GM21360 (cell line): Measurements from ENCODE around the gene ACP7.

ENCODE experiments used
- ATAC-seq: cut with Tn5 transposase; IDR thresholded peaks from one replicate; pipeline ENCODE4 v1.9.1; 2021; ENCODE audit warnings: mild to moderate bottlenecking, moderate library complexity; ENCODE audit not compliant: unreplicated experiment

The ACP7 gene

GRCh38 chr19:39146686-39147450 is 62.7 kb downstream of the ACP7 start:
- ATAC-seq: no peak

GRCh38 chr19:39147480-39147879 is 63.3 kb downstream of the ACP7 start:
- ATAC-seq: no peak

DNA sequence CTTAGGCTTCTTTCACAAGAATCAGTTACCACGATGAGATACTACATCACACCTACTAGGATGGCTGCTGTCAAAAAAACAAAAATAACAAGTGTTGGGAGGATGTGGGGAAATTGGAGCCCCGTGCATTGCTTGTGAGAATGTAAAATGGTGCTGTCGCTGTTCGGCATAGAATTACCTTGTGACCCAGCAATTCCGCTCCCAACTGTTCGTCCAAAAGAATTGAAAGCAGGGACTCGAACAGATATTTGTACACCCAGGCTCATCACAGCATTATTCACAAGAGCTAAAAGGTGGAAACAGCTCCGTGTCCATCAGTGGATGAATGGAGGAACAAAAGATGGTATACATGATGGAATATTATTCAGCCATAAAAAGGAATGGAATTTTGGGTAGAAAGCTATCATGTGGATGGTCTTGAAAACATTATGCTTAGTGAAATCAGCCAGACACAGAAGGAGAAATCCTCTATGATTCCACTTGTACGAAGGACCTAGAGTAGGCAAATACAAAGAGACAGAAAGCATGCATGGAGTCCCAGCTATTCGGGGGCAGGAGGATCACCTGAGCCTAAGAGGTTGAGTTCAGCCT is 64.9 kb downstream of the ACP7 start:
- no peak for ATAC-seq

- no peak for ATAC-seq
These were observed 66.1 kb downstream of the ACP7 start for GRCh38 chr19:39150235-39150634.

- ATAC-seq: no peak
These were observed 66.8 kb downstream of the ACP7 start for GRCh38 chr19:39150807-39151600.

DNA sequence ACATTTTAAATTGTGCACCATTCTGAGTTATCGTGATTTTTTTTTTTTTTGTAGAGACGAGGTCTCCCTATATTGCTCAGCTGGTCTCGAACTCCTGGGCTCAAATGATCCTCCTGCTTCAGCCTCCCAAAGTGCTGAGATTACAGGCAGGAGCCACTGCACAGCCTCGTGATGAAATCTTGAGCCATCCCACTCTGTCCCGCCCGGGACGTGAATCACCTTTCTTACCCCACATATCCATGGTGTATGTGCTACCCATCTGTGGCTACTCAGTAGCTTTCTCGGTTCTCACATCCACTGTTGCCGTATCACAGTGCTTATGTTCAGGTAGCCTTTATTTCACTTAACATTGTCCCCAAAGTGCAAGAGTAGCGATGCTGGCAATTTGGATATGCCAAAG is 67.9 kb downstream of the ACP7 start:
- ATAC-seq: no peak

GRCh38 chr19:39154100-39154628 is 70.0 kb downstream of the ACP7 start:
- no peak for ATAC-seq

DNA sequence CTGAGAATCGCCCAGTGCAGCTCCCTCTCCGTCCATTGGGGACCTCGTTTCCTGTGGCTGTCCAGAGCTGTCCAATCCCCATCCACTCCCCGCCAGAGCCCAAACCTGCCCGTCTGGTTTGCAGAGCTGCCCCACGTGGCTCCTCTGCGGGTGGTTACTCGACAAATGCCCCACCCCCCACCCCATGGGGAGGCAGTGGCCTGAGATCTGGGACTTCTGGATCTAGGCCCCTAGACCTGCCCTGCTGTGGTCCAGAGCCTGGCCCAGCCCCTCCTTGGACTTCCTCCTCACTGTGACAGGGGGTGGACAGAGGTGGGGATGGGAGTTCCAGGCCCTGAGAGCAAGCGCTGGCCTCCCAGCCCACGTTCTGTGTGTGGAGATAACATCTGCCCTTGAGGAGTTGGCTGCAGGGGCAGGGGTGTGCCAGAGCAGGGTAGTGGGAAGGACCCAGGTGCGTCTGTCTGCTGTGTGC is 70.5 kb downstream of the ACP7 start:
- no peak for ATAC-seq

- no peak for ATAC-seq
These were observed 71.0 kb downstream of the ACP7 start for GRCh38 chr19:39155114-39155700.

DNA sequence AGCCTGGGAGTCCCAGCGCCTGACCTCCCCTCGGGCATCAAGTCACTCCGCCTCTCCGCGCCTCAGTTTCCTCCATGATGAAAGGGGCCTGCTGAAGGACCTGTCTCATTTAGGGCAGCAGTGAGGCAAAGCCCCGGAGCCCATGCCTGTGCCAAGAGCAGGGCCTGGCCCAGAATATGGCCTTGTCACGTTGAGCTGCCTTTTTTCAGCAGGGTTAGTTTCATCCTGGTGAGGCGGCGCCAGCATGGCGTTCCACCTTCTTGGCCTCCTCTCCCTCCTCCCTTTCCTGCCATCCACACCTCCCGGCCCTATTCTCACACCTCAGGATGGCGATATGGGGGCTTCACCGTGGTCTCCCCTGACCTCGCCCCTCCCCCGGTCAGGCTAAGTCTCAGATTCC is 71.6 kb downstream of the ACP7 start:
- no peak for ATAC-seq

DNA sequence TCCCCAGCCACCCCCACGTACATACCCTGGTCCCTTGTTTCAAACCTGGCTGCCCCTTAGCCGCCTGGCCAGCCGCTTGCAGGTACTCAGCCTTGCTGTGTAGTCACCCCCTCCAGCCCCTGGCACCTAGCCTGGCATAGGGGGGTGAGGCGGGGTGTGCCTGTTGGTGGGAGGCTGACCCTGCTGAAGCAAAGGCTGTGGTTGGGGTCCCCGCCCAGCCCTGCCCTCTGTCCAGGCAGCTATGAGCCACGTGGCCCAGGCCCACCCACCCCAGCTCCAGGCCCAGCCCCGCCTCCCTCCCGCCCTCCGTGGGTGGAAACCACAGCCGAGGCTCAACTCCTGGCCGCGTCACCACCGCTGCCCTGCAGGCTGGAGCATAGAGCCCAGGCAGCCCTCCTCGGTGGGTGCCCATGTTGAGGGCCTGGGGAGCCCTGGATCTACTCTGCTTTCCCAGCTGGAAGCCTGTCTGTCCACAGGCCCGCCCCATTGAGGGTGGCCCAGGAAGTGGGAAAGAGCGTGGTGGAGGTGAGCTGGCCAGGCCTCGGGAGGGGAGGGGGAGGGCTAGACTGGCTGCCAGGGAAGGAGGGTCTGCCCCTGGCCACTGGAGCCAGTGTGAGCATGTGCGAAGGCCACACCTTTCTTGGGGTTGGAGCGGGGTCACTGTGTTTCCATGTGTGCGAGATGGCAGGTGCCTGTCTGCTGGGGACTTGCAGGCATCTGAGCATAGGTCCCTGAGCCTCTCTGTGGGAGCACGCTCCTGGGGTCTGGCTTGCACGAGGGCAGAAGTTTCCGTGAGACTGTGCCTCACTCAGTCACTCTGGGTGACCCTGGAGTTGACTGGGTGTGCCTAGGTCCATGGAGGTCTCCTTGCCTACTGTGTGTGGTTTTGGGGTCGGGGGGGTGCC is 72.4 kb downstream of the ACP7 start:
- ATAC-seq: no peak

DNA sequence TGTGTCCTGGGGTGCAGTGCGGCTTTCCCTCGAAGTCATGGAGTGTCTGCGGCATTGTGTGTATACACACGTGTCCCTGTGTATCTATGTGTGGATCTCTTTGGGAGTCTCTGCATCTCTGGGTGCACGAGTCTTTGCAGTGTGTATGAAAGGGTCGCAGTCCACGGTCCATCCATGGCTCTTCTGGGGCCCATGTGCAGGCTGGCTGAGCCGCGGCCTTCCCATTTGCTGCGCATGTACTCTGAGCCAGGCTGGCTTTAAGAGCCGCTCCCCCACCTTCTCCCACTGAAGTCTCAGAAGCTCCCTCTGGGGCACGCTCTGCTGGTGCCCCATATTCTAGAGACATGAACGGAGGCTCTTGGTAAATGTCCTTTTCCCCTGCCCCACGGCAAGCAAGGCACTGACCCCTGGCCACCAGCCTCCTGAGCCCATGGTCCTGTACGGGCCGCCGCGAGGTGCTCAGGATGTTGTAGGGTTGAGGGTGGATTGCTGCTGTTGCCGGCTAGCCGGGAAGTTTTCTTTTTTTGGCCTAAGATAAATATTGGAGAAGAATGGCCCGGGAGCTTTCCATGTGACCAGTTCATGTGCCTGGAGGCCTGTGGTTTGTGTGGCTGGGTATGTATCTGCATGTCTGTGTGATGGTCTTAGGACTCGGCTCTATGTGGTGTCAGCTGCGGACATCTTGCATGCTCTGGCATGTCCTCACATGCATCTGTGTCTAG is 73.3 kb downstream of the ACP7 start:
- ATAC-seq: no peak

DNA sequence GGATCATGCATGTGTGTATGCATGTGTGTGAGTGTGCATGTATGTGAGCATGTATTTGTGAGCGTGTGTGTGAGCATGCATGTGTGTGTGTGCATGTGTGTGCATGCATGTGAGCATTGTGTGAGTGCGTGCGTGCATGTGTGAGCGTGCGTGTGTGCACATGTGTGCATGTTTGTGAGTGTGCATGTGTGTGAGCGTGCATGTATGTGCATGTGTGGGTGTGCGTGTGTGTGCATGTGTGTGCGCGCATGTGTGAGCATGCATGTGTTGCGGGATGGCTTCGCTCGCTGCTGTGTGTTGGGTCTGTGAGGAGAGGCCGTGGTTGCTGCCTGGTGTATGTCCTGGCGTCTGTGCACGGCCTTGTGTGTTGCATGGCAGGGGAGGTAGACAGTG is 73.8 kb downstream of the ACP7 start:
- ATAC-seq: no peak

DNA sequence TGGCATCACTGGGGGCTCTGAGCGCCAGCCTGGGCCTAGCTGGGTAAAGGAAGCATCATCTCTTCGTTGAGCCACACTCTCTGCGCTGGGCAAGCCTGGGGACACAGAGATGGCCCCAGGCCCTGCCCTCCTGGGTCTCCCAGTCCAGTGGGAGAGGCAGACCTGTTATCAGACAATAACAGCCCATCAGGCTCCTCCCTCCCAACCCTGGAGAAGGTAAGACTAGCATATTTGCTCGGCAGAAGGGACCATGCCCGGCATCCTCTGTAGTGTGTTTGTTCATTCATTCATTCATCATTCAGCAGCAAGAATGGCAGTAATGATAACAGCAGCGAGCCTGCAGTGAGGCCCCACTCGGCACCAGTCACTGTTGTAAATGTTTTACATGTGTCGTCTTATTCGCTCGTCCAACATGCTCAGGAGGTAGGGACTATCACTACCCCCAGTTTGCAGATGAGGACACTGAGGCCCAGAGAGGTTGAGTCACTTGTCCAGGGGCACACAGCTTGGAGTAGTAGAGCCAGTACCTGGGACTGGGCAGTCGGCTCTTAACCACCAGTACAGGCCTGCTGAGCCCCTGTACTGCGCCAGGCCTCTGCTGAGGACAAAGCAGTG is 74.6 kb downstream of the ACP7 start:
- no peak for ATAC-seq

DNA sequence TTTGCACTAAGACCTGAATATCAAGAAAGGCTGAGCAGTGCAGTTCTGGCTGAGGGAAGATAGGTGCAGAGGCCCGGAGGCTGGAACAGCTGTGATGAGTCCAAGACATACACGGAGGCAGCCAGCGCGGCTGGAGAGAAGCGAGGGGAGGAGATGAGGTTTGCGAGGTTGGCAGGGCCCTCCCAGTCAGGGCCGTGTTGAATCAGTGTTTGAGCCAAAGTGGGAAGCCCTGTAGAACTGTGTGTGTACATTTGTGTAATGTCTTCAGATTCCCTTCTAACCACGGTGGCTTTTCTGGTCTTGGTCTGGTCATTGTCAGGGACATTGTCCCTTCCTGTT is 76.3 kb downstream of the ACP7 start:
- ATAC-seq: no peak
